ENCODE data around the gene SHC3. TPM values are rescaled to one million over a fixed set of nuclear protein-coding genes. Genes with fewer than 3 reads are reported as not detected.

SHC3 gene
- total and polyA plus RNA-seq, 2 donors (not counting 3 experiments of a cell fraction or from before 2014, with no cell fraction given): 1.0 to 2.0 TPM

GRCh38 chr9:88983865-88984542 lies 194.6 kb downstream of the SHC3 start:
- no peak for DNase-seq (ENCODE audit: low read depth, low spot score)
- CTCF ChIA-PET: no interaction called here

GRCh38 chr9:88980740-88981203 lies 197.8 kb downstream of the SHC3 start:
- DNase-seq (ENCODE audit: low read depth, low spot score): no peak
- Histone ChIP-seq H3K9ac (replicated peaks; ENCODE audit: extremely low read depth, insufficient read depth, low read length) (no peak overlapping the region), H3K9me1 (replicated peaks; ENCODE audit: control insufficient read depth, extremely low read depth, insufficient read depth, low read length) (no peaks in the 10 kb centered on the region), H4K20me1 (replicated peaks; ENCODE audit: control insufficient read depth, extremely low read depth, insufficient read depth, low read length) (no peaks in the 10 kb centered on the region), H3K79me2 (ENCODE audit: control insufficient read depth, insufficient read depth, low read length) (no peaks in the 10 kb centered on the region), H3K4me1 (ENCODE audit: control insufficient read depth, extremely low read depth, insufficient read depth, low read length) (no peaks in the 10 kb centered on the region), H3K27me3 (ENCODE audit: control insufficient read depth in 2 of 2, insufficient read depth in 2 of 2, low read length in 2 of 2) (peaks cover 3 to 12% of the 10 kb centered on the region in 2 experiments), H3K4me3 (replicated peaks in 1 of 3; ENCODE audit: insufficient read depth in 1 of 3, low read depth in 1 of 3, low read length in 3 of 3) (no peak overlapping the region), H3K36me3 (ENCODE audit: control insufficient read depth in 2 of 2, extremely low read depth in 1 of 2, insufficient read depth in 2 of 2, low read length in 2 of 2) (no peaks in the 10 kb centered on the region), H3K27ac (ENCODE audit: insufficient read depth, low read depth, low read length) (no peak overlapping the region), H3K9me3 (replicated peaks; ENCODE audit: control insufficient read depth, insufficient read depth, low read length) (no peaks in the 10 kb centered on the region), H2AFZ (ENCODE audit: low read depth, low read length) (no peak overlapping the region), H3K4me2 (ENCODE audit: insufficient read depth, low read length) (no peak overlapping the region)
- no peak for TF ChIP-seq GATA2 (IDR thresholded peaks at IDR 0.05; ENCODE audit: insufficient read depth, insufficient read length, low read depth, low read length)
- TF ChIP-seq MAX (IDR thresholded peaks at IDR 0.05; ENCODE audit: insufficient read depth, insufficient read length): no peak
- no peak for TF ChIP-seq MYC (IDR thresholded peaks at IDR 0.05; ENCODE audit: low read depth, low read length)
- no peak for TF ChIP-seq CTCF (IDR thresholded peaks at IDR 0.05; ENCODE audit: extremely low read depth in 1 of 2, insufficient read depth in 1 of 2, low read depth in 1 of 2, low read length in 2 of 2)
- no peak for TF ChIP-seq EZH2 (IDR thresholded peaks at IDR 0.05; ENCODE audit: borderline replicate concordance, low read depth, low read length, severe bottlenecking)
- no peak for TF ChIP-seq JUN (IDR thresholded peaks at IDR 0.05; ENCODE audit: borderline replicate concordance, insufficient read depth, insufficient read length, low read depth)
- TF ChIP-seq POLR2A (IDR thresholded peaks at IDR 0.05; ENCODE audit: low read depth, low read length): no peak
- no peak for TF ChIP-seq FOS (IDR thresholded peaks at IDR 0.05; ENCODE audit: borderline replicate concordance, insufficient read depth, low read length)
- TF ChIP-seq POLR2AphosphoS5 (IDR thresholded peaks at IDR 0.05; ENCODE audit: insufficient read depth, low read depth, low read length): no peak
- FAIRE-seq: no peak
- dilution Hi-C loops (cut with MboI; ENCODE audit: extremely low pct_ligation_motif_present, low sequenced_read_pairs) (no loop called here), intact Hi-C loops (cut with micrococcal nuclease) (no loop called here)
- ChIA-PET CTCF (no interaction called here), POLR2A (no interaction called here)
- no TSS peak for BruUV-seq (replicated peaks)

More at GRCh38 chr9:88983865-88984542, 194.6 kb downstream of the SHC3 start:
- no peak for FAIRE-seq
- intact Hi-C loops (cut with micrococcal nuclease): loop anchor here (2.0 kb wide), 1 partner anchor 49 kb away; no protein-coding TSS in a partner anchor
- no peak overlapping the region for H3K27ac ChIP-seq (ENCODE audit: insufficient read depth, low read depth, low read length)
- peaks cover 0 to 8% of the 10 kb centered on the region in 2 experiments for H3K27me3 ChIP-seq (ENCODE audit: control insufficient read depth in 2 of 2, insufficient read depth in 2 of 2, low read length in 2 of 2)
- no peak overlapping the region for H3K4me3 ChIP-seq (replicated peaks in 1 of 3; ENCODE audit: insufficient read depth in 1 of 3, low read depth in 1 of 3, low read length in 3 of 3)
- POLR2A ChIA-PET: no interaction called here
- no peaks in the 10 kb centered on the region for H3K4me1 ChIP-seq (ENCODE audit: control insufficient read depth, extremely low read depth, insufficient read depth, low read length)
- H3K36me3 ChIP-seq (ENCODE audit: control insufficient read depth in 2 of 2, extremely low read depth in 1 of 2, insufficient read depth in 2 of 2, low read length in 2 of 2): no peaks in the 10 kb centered on the region
- no peak overlapping the region for H3K9ac ChIP-seq (replicated peaks; ENCODE audit: extremely low read depth, insufficient read depth, low read length)
- H2AFZ ChIP-seq (ENCODE audit: low read depth, low read length): no peak overlapping the region
- no peaks in the 10 kb centered on the region for H3K79me2 ChIP-seq (ENCODE audit: control insufficient read depth, insufficient read depth, low read length)
- no peaks in the 10 kb centered on the region for H3K9me3 ChIP-seq (replicated peaks; ENCODE audit: control insufficient read depth, insufficient read depth, low read length)
- no TSS peak for BruUV-seq (replicated peaks)
- H3K9me1 ChIP-seq (replicated peaks; ENCODE audit: control insufficient read depth, extremely low read depth, insufficient read depth, low read length): no peaks in the 10 kb centered on the region
- TF ChIP-seq FOS (IDR thresholded peaks at IDR 0.05; ENCODE audit: borderline replicate concordance, insufficient read depth, low read length) (no peak), EZH2 (IDR thresholded peaks at IDR 0.05; ENCODE audit: borderline replicate concordance, low read depth, low read length, severe bottlenecking) (no peak), GATA2 (IDR thresholded peaks at IDR 0.05; ENCODE audit: insufficient read depth, insufficient read length, low read depth, low read length) (no peak), POLR2AphosphoS5 (IDR thresholded peaks at IDR 0.05; ENCODE audit: insufficient read depth, low read depth, low read length) (no peak), JUN (IDR thresholded peaks at IDR 0.05; ENCODE audit: borderline replicate concordance, insufficient read depth, insufficient read length, low read depth) (no peak)
- dilution Hi-C loops (cut with MboI; ENCODE audit: extremely low pct_ligation_motif_present, low sequenced_read_pairs): no loop called here
- no peak overlapping the region for H3K4me2 ChIP-seq (ENCODE audit: insufficient read depth, low read length)
- H4K20me1 ChIP-seq (replicated peaks; ENCODE audit: control insufficient read depth, extremely low read depth, insufficient read depth, low read length): no peaks in the 10 kb centered on the region
